ENCODE data around the gene SOAT2.

Gene SOAT2

GRCh38 chr12:53102883-53103807 is at the start of gene SOAT2:
Gene SOAT2 (plus strand): TSS chr12:53103486. CDS start chr12:53103578, 92 bp downstream.
- peak within 1 kb of the TSS; percentile 76 for H3K4me3 Mint-ChIP-seq
- H3K4me1 Mint-ChIP-seq (ENCODE audit: low read depth) = peaks cover 55% of the 10 kb centered on the region

DNA sequence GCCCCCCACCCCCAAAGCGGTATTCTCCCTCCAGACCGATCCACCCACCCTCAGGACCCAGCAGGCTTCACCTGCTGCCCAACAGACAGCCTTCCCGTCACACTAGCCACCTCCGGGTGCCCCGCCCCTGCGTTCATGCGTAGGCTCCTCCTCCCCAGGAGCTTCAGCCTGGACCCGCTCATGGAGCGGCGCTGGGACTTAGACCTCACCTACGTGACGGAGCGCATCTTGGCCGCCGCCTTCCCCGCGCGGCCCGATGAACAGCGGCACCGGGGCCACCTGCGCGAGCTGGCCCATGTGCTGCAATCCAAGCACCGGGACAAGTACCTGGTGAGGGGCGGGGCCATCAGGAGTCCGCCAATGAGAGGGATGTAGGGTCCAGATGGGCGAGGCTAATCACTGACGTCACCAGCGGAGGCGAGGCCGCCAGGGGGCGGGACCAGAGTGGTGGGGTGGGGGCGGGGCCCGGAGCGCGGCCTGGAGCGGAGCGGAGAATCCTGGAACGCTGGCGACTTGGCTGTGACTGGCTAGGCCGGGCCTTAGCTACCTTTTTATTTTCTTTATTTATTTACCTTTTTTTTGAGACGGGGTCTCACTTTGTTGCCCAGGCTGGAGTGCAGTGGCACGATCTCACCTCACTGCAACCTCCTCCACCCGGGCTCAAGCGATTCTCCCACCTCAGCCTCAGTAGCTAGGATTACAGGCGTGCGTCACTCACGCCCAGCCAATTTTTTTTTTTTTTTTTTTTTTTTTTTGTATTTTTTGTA is 49.0 kb upstream of the SOAT2 start:
- no peaks in the 10 kb centered on the region for H3K9me3 Mint-ChIP-seq (ENCODE audit: low read depth)
- H3K27me3 Mint-ChIP-seq = no peaks in the 10 kb centered on the region
- peak overlapping the region; percentile 95 for H3K4me3 Mint-ChIP-seq
- peak overlapping the region; percentile 88 for H3K27ac Mint-ChIP-seq
- H3K4me1 Mint-ChIP-seq (ENCODE audit: low read depth) = peaks cover 10% of the 10 kb centered on the region
- no peaks in the 10 kb centered on the region for H3K36me3 Mint-ChIP-seq

More at GRCh38 chr12:53102883-53103807, at the start of gene SOAT2:
- peak within 1 kb of the TSS; percentile 96 for H3K27ac Mint-ChIP-seq
- H3K27me3 Mint-ChIP-seq = no peaks in the 10 kb centered on the region
- H3K36me3 Mint-ChIP-seq = no peaks in the 10 kb centered on the region
- no peaks in the 10 kb centered on the region for H3K9me3 Mint-ChIP-seq (ENCODE audit: low read depth)

DNA sequence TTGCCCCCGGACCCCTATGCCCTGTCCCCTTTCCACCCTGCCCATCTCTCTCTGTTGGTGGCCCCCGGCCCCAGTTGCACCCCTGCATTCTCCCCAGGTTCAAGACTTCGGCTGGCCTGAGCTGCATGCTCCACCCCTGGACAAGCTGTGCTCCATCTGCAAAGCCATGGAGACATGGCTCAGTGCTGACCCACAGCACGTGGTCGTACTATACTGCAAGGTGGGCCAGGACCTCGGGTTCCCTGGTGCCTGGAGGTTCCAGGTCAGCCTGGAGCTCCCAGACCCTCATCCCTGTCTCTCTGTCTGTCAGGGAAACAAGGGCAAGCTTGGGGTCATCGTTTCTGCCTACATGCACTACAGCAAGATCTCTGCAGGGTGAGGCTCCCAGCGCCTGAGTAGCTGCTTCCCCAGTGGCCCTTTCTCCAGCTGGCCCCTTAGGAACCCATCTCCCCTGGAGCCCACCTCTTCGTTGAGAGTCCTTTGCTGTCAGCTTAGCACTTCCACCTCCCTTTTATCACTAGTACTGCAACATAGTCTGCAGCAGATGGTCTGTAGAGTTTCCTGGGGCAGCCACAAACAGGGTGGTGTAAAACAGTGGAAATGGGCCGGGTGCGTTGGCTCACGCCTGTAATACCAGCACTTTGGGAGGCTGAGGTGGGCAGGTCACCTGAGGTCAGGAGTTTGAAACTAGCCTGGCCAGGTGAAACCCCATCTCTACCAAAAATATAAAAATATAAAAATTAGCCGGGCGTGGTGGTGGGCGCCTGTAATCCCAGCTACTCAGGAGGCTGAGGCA is 47.6 kb upstream of the SOAT2 start:
- peak overlapping the region; percentile 22 for H3K27ac Mint-ChIP-seq
- H3K27me3 Mint-ChIP-seq = no peaks in the 10 kb centered on the region
- H3K4me3 Mint-ChIP-seq = peak overlapping the region; percentile 57

GRCh38 chr12:53056296-53056695 is 47.0 kb upstream of the SOAT2 start:
- Mint-ChIP-seq H3K9me3 (ENCODE audit: low read depth) (no peaks in the 10 kb centered on the region), H3K4me3 (peak overlapping the region; percentile 3), H3K27me3 (no peaks in the 10 kb centered on the region), H3K36me3 (no peaks in the 10 kb centered on the region), H3K4me1 (ENCODE audit: low read depth) (peaks cover 7% of the 10 kb centered on the region), H3K27ac (no peak overlapping the region)

More for the DNA sequence above, 47.6 kb upstream of the SOAT2 start:
- Mint-ChIP-seq H3K9me3 (ENCODE audit: low read depth) (no peaks in the 10 kb centered on the region), H3K36me3 (no peaks in the 10 kb centered on the region), H3K4me1 (ENCODE audit: low read depth) (peaks cover 7% of the 10 kb centered on the region)

DNA sequence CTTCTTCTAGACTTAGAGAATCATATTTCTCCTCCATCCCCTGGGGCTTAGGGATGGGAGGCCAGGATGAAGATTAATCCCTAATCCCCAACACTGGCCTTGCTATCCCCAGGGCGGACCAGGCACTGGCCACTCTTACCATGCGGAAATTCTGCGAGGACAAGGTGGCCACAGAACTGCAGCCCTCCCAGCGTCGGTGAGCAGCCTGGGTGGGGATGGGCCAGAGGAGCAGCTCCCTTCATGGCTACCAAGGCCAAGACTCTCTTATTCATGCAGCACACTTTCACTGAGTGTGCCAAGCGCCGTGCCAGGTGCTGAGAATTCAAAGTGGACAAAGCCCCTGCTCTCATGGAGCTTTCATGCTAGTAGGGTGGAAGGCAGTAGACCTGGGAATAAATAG is 46.4 kb upstream of the SOAT2 start:
- Mint-ChIP-seq H3K27me3 (no peaks in the 10 kb centered on the region), H3K27ac (no peak overlapping the region), H3K9me3 (ENCODE audit: low read depth) (no peaks in the 10 kb centered on the region), H3K4me1 (ENCODE audit: low read depth) (peaks cover 7% of the 10 kb centered on the region), H3K36me3 (no peaks in the 10 kb centered on the region), H3K4me3 (no peak overlapping the region)

DNA sequence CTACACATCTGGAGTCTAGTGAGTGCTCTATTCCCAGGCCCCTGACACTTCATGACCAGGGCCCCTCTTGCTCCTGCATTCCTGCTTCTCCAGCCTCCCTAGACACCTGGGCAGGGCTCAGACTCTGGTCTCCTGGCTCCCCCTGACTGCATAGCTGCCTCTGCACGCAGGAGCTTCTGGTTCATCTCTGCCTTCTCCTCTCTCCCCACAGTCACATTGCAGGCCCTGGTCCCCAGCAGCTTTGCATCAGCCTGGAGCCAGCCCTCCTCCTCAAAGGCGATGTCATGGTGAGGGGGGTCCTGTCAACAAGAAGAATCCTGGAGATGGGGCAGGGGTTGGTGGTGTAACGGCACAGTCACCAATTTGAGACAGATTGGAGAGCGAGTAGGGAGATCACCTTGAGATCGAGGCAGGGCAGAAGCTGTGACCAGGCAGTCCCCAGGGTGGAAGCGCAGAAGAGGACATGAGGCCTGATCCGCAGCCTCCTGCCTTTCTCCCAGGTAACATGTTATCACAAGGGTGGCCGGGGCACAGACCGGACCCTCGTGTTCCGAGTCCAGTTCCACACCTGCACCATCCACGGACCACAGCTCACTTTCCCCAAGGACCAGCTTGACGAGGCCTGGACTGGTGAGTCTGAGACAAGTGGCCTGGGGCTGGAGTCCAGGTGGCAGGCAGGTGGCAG is 45.3 kb upstream of the SOAT2 start:
- H3K4me1 Mint-ChIP-seq (ENCODE audit: low read depth) = peaks cover 7% of the 10 kb centered on the region
- H3K36me3 Mint-ChIP-seq = no peaks in the 10 kb centered on the region
- H3K9me3 Mint-ChIP-seq (ENCODE audit: low read depth) = no peaks in the 10 kb centered on the region
- no peaks in the 10 kb centered on the region for H3K27me3 Mint-ChIP-seq
- no peak overlapping the region for H3K4me3 Mint-ChIP-seq
- H3K27ac Mint-ChIP-seq = no peak overlapping the region

- Mint-ChIP-seq H3K27me3 (no peaks in the 10 kb centered on the region), H3K27ac (no peak overlapping the region), H3K4me1 (ENCODE audit: low read depth) (peaks cover 4% of the 10 kb centered on the region), H3K36me3 (no peaks in the 10 kb centered on the region), H3K9me3 (ENCODE audit: low read depth) (no peaks in the 10 kb centered on the region), H3K4me3 (no peak overlapping the region)
Measured at GRCh38 chr12:53058674-53059433, 44.4 kb upstream of the SOAT2 start.

- no peak overlapping the region for H3K4me3 Mint-ChIP-seq
- no peaks in the 10 kb centered on the region for H3K27me3 Mint-ChIP-seq
- H3K27ac Mint-ChIP-seq = no peak overlapping the region
- H3K9me3 Mint-ChIP-seq (ENCODE audit: low read depth) = no peaks in the 10 kb centered on the region
- H3K4me1 Mint-ChIP-seq (ENCODE audit: low read depth) = no peaks in the 10 kb centered on the region
- H3K36me3 Mint-ChIP-seq = no peaks in the 10 kb centered on the region
Measured at GRCh38 chr12:53059434-53060063, 43.7 kb upstream of the SOAT2 start.

DNA sequence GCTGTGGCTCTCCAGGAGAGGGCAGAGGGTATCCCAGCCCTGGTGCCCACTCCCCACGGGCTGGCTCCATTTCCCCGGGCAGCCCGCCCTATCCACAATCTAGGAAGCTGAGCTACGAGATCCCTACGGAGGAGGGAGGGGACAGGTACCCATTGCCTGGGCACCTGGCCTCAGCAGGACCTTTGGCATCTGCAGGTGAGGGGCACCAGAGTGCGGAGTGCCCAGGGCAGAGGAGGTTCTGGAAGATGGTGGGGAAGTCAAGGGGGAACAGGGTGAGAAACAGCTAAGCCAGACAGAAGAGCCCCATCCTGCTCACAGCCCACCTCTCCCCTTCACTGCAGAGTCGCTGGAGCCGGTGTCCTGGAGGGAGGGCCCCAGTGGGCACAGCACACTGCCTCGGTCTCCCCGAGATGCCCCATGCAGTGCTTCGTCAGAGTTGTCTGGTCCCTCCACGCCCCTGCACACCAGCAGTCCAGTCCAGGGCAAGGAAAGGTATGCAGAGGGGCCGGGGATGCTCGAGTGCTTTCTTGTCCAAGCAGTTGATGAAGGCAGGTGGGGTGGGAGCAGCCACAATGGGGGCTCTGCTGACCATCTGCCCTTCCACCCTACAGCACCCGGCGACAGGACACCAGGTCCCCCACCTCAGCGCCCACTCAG is 43.1 kb upstream of the SOAT2 start:
- Mint-ChIP-seq H3K27me3 (no peaks in the 10 kb centered on the region), H3K27ac (no peak overlapping the region), H3K4me1 (ENCODE audit: low read depth) (peaks cover 2% of the 10 kb centered on the region), H3K36me3 (no peaks in the 10 kb centered on the region), H3K9me3 (ENCODE audit: low read depth) (no peaks in the 10 kb centered on the region), H3K4me3 (no peak overlapping the region)

DNA sequence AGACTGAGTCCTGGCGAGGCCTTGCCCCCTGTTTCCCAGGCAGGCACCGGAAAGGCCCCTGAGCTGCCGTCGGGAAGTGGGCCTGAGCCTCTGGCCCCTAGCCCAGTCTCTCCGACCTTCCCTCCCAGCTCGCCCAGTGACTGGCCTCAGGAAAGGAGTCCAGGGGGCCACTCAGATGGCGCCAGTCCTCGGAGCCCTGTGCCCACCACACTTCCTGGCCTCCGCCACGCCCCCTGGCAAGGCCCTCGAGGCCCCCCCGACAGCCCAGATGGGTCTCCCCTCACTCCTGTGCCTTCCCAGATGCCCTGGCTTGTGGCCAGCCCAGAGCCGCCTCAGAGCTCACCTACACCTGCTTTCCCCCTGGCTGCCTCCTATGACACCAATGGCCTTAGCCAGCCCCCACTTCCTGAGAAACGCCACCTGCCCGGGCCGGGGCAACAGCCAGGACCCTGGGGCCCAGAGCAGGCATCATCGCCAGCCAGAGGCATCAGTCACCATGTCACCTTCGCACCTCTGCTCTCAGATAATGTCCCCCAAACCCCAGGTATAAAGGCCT is 42.5 kb upstream of the SOAT2 start:
- H3K36me3 Mint-ChIP-seq = no peaks in the 10 kb centered on the region
- no peak overlapping the region for H3K4me3 Mint-ChIP-seq
- peaks cover 2% of the 10 kb centered on the region for H3K4me1 Mint-ChIP-seq (ENCODE audit: low read depth)
- H3K27ac Mint-ChIP-seq = no peak overlapping the region
- no peaks in the 10 kb centered on the region for H3K9me3 Mint-ChIP-seq (ENCODE audit: low read depth)
- no peaks in the 10 kb centered on the region for H3K27me3 Mint-ChIP-seq

- Mint-ChIP-seq H3K9me3 (ENCODE audit: low read depth) (no peaks in the 10 kb centered on the region), H3K4me3 (no peak overlapping the region), H3K27ac (no peak overlapping the region), H3K4me1 (ENCODE audit: low read depth) (peaks cover 3% of the 10 kb centered on the region), H3K36me3 (no peaks in the 10 kb centered on the region), H3K27me3 (no peaks in the 10 kb centered on the region)
Measured at GRCh38 chr12:53061404-53062010, 41.8 kb upstream of the SOAT2 start.
